Dendritic cell treated with granulocyte-macrophage colony-stimulating factor and Interleukin-4, amounts not matched to agents 40 ng/mL and 50 ng/mL, for 4 days (primary cell): ENCODE data around the gene RALGAPB.

Experiments
- H3K27ac Mint-ChIP-seq: one replicate; pipeline ENCODE4 v1.8.0; 2022; ENCODE audit warnings: mild to moderate bottlenecking, mixed read lengths
- H3K27me3 Mint-ChIP-seq: one replicate; pipeline ENCODE4 v1.8.0; 2022; ENCODE audit warnings: mild to moderate bottlenecking, mixed read lengths
- H3K36me3 Mint-ChIP-seq: one replicate; pipeline ENCODE4 v1.8.0; 2022; ENCODE audit warnings: low read depth, mixed read lengths
- H3K4me1 Mint-ChIP-seq: one replicate; pipeline ENCODE4 v1.8.0; 2022; ENCODE audit warnings: low read depth, mixed read lengths
- H3K4me3 Mint-ChIP-seq: one replicate; pipeline ENCODE4 v1.8.0; 2022; ENCODE audit warnings: mild to moderate bottlenecking, moderate library complexity, mixed read lengths
- H3K9me3 Mint-ChIP-seq: one replicate; pipeline ENCODE4 v1.8.0; 2022; ENCODE audit warnings: mixed read lengths
- intact Hi-C: fragments of 100-400 bp; cut with micrococcal nuclease; formaldehyde crosslinking; loops from one replicate; pipeline ENCODE4 v1.15.0; 2022

RALGAPB gene

GRCh38 chr20:38620441-38620840, 147.8 kb downstream of the RALGAPB start:
- Mint-ChIP-seq H3K27ac (no peak overlapping the region), H3K9me3 (peaks cover 8% of the 10 kb centered on the region), H3K27me3 (peaks cover 25% of the 10 kb centered on the region), H3K4me3 (no peak overlapping the region), H3K4me1 (no peaks in the 10 kb centered on the region), H3K36me3 (no peaks in the 10 kb centered on the region)
- intact Hi-C loops = no loop called here

DNA sequence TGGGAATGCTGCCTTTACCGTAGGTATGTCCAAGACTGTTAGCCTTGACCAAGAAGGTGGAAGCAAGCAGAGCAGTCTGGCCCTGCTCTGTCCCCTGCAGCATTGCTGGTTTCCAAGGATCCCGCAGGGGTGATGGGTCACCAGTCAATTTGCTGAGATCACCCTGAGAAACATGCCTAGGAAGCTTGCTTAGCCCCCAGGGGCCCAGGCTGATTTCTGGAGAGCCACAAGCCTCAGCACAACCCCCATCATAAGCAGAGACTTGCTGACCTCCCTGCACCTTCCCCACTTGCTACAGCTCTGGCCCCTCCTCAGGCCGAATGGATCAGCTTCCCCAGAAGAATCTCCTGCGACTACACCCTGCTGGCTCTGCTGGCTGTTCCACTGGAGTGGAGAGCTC, 150.4 kb downstream of the RALGAPB start:
- no peaks in the 10 kb centered on the region for H3K4me1 Mint-ChIP-seq
- no peaks in the 10 kb centered on the region for H3K36me3 Mint-ChIP-seq
- H3K27ac Mint-ChIP-seq = no peak overlapping the region
- H3K9me3 Mint-ChIP-seq = peaks cover 8% of the 10 kb centered on the region
- intact Hi-C loops = no loop called here
- H3K4me3 Mint-ChIP-seq = no peak overlapping the region
- H3K27me3 Mint-ChIP-seq = peaks cover 24% of the 10 kb centered on the region

DNA sequence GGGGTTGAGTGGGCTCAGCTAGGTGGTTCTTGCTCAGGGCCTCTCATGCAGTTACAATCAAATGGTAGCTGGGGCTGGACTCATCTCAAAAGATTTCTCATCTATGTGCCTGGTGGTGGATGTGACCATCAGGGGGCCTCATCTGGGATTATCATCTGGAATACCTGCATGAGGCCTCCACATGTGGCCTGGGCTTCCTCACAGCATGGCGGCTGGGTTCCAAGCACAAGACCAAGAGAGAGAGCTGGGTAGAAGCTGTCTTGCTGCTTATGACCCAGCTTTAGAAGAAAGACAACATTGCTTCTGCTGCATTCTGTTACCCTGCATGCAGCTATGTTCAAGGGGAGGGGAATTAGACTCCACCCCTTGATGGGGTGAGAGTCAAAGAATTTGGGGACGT, 151.4 kb downstream of the RALGAPB start:
- H3K4me1 Mint-ChIP-seq = no peaks in the 10 kb centered on the region
- intact Hi-C loops = no loop called here
- no peak overlapping the region for H3K4me3 Mint-ChIP-seq

GRCh38 chr20:38625896-38626295, 153.3 kb downstream of the RALGAPB start:
- peaks cover 13% of the 10 kb centered on the region for H3K27me3 Mint-ChIP-seq
- no peaks in the 10 kb centered on the region for H3K36me3 Mint-ChIP-seq
- H3K4me3 Mint-ChIP-seq = no peak overlapping the region
- H3K4me1 Mint-ChIP-seq = no peaks in the 10 kb centered on the region
- intact Hi-C loops = no loop called here
- no peak overlapping the region for H3K27ac Mint-ChIP-seq
- peaks cover 8% of the 10 kb centered on the region for H3K9me3 Mint-ChIP-seq

More for the DNA sequence above, 151.4 kb downstream of the RALGAPB start:
- Mint-ChIP-seq H3K27me3 (peaks cover 20% of the 10 kb centered on the region), H3K27ac (no peak overlapping the region), H3K36me3 (no peaks in the 10 kb centered on the region), H3K9me3 (peaks cover 8% of the 10 kb centered on the region)

GRCh38 chr20:38626921-38627659, 154.4 kb downstream of the RALGAPB start:
- Mint-ChIP-seq H3K9me3 (peaks cover 8% of the 10 kb centered on the region), H3K27me3 (peaks cover 9% of the 10 kb centered on the region), H3K36me3 (no peaks in the 10 kb centered on the region), H3K4me1 (no peaks in the 10 kb centered on the region), H3K27ac (no peak overlapping the region), H3K4me3 (no peak overlapping the region)
- intact Hi-C loops = no loop called here
